HEK293T (cell line): ENCODE data around the gene TRABD2A.

Experiments used
- ARNT ChIP-seq: fragments of 450-650 bp; IDR thresholded peaks from 2 replicates; pipeline ENCODE4 v1.6.1; 2017; ENCODE audit warnings: mild to moderate bottlenecking
- BHLHE40 ChIP-seq: fragments of 450-650 bp; IDR thresholded peaks from 2 replicates; pipeline ENCODE4 v1.6.1; 2016; ENCODE audit warnings: mild to moderate bottlenecking, moderate library complexity, borderline replicate concordance
- CTBP1 ChIP-seq: fragments of 450-650 bp; IDR thresholded peaks from 2 replicates; pipeline ENCODE4 v1.6.1; 2016; ENCODE audit warnings: borderline replicate concordance
- FOXA1 ChIP-seq: fragments of 450-650 bp; IDR thresholded peaks from 2 replicates; pipeline ENCODE4 v1.6.1; 2016; ENCODE audit warnings: mild to moderate bottlenecking
- FOXK2 ChIP-seq: fragments of 450-650 bp; IDR thresholded peaks from 2 replicates; pipeline ENCODE4 v1.6.1; 2016; ENCODE audit warnings: mild to moderate bottlenecking
- FOXM1 ChIP-seq: fragments of 450-650 bp; IDR thresholded peaks from 2 replicates; pipeline ENCODE4 v1.6.1; 2017; ENCODE audit warnings: mild to moderate bottlenecking, borderline replicate concordance
- LEF1 ChIP-seq: fragments of 450-650 bp; IDR thresholded peaks from 2 replicates; pipeline ENCODE4 v1.6.1; 2017; ENCODE audit warnings: mild to moderate bottlenecking, borderline replicate concordance
- NFRKB ChIP-seq: fragments of 450-650 bp; IDR thresholded peaks from 2 replicates; pipeline ENCODE4 v1.6.1; 2016; ENCODE audit warnings: mild to moderate bottlenecking, moderate library complexity
- PKNOX1 ChIP-seq: fragments of 450-650 bp; IDR thresholded peaks from 2 replicates; pipeline ENCODE4 v1.6.1; 2016
- SP1 ChIP-seq: fragments of 450-650 bp; IDR thresholded peaks from 2 replicates; pipeline ENCODE4 v1.6.1; 2017
- SUZ12 ChIP-seq: fragments of 450-650 bp; IDR thresholded peaks from 2 replicates; pipeline ENCODE4 v1.6.1; 2016; ENCODE audit warnings: mild to moderate bottlenecking

GRCh38 chr2:84844141-84844540 is 36.7 kb downstream of the TRABD2A start:
- TF ChIP-seq SUZ12 (no peak), SP1 (no peak), ARNT (no peak), NFRKB (no peak), FOXK2 (no peak), CTBP1 (no peak), LEF1 (no peak), BHLHE40 (no peak), FOXA1 (no peak), PKNOX1 (no peak), FOXM1 (no peak)
